Measurements from ENCODE around the gene C4BPA. TPM values are rescaled to one million over a fixed set of nuclear protein-coding genes. Genes with fewer than 3 reads are reported as not detected.

C4BPA gene
- total RNA-seq, 4 donors from 2014 or later, result not detected

DNA sequence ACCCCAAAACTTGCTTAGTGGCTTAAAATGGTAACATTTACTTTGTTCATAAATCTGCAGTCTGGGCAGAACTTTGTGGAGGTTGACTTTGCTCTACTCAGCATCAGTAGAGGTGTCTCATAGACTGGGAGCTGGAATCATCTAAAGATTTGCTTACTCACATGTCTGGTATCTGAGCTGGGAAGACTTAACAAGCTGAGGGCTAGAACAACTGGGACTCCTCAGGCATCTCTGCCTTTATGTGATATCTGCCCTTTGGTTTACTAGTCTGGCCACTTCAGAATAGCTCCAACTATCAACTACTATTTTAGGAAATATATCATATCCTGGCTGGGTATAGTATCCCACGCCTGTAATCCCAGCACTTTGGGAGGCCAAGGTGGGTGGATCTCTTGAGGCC is 82.5 kb downstream of the C4BPA start:
- TF ChIP-seq, protein P1, sequence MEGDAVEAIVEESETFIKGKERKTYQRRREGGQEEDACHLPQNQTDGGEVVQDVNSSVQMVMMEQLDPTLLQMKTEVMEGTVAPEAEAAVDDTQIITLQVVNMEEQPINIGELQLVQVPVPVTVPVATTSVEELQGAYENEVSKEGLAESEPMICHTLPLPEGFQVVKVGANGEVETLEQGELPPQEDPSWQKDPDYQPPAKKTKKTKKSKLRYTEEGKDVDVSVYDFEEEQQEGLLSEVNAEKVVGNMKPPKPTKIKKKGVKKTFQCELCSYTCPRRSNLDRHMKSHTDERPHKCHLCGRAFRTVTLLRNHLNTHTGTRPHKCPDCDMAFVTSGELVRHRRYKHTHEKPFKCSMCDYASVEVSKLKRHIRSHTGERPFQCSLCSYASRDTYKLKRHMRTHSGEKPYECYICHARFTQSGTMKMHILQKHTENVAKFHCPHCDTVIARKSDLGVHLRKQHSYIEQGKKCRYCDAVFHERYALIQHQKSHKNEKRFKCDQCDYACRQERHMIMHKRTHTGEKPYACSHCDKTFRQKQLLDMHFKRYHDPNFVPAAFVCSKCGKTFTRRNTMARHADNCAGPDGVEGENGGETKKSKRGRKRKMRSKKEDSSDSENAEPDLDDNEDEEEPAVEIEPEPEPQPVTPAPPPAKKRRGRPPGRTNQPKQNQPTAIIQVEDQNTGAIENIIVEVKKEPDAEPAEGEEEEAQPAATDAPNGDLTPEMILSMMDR (IDR thresholded peaks at IDR 0.05; ENCODE audit: low read depth), result no peak

DNA sequence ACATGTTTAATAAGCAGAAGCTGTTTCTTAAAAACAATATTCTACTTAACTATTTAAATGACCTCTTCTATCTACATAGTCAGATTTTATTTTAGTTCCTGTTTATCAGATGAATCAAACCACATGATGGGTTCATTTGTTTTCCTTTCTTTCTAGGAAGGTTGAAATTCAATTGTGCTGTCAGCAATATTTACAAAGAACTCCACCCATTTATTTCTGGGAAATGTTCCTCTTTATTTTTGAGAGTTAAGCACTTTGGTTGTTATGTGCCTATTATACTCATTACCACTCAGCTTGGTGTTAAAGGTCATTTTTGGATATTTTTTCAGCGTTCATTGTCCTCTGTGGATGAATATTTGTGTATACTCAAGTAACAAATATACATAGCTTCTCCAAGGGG is 84.9 kb downstream of the C4BPA start:
- TF ChIP-seq, protein P1 (IDR thresholded peaks at IDR 0.05; ENCODE audit: low read depth), result no peak

DNA sequence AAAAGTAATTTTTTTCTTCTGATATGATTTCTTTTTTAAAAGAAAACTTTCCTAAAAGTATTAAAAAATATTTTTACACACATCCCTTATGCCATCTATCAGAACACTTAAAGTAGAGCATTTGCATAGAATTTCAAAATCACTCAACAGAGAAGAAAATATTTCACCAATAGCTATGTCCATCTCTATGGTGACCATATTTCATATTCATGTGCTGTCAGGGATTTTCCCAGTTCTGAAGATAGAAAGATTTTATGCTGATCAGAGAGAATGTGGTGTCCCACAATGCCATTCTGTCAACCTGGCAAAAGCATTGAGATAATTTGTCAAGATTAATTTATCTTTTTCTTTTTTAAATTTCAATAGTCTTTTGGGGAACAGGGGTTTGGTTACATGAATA is 87.0 kb downstream of the C4BPA start:
- TF ChIP-seq, protein P1 (IDR thresholded peaks at IDR 0.05; ENCODE audit: low read depth), result no peak

DNA sequence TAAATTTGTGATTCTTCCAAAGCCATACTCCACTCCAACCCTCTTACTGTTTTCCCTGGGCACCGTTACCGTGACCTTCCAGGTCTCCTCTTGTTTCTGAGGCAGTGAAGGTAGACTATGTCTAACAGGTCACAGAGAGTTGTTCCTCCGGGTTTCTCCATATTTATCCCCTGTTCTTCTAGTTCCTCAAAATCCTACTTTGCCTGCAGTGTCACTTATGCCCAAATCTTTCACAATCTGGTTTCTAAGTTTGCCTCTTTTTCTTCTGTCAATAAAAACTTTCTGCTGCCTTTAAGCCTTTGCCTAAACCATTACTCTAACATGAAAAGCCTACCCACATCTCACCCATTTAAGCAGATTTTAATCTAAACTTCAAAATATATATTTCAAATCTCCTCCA is 87.7 kb downstream of the C4BPA start:
- TF ChIP-seq, protein P1 (IDR thresholded peaks at IDR 0.05; ENCODE audit: low read depth), result no peak

DNA sequence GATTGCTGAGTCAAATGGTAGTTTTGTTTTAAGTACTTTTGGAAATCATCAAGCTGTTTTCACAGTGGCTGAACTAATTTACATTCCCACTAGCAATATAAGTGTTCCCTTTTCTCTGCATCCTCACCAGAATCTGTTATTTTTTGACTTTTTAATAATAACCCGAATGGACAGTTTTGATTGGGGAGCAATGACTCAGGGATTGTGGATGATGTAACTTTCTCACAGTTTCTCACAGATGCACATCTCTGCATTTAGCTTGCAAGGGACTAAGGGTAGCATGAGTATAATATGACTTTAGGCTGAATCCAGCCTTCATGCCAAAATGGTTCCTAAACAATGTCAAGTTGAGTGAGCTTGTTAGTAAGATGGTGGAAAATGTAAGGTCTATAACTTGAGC is 90.2 kb downstream of the C4BPA start:
- TF ChIP-seq, protein P1 (IDR thresholded peaks at IDR 0.05; ENCODE audit: low read depth), result no peak

Small RNA genes lying within 50 kb of the gene (small RNA-seq; reads per million reads assigned to genes)
- gene AL445493.1, result not detected

Other genes with a start within 250 kb of the C4BPA start
- gene IL20, start 238.6 kb upstream of the C4BPA start, total RNA-seq, result not detected
- gene IL24, start 206.8 kb upstream of the C4BPA start, total RNA-seq, result not detected
- gene FCMR, start 182.3 kb upstream of the C4BPA start, total RNA-seq, result 10 to 100 TPM in 1 of 4 donors, 1 to 10 TPM in 3; 1.1 to 54.1 (median 4.3) TPM
- gene PIGR, start 157.8 kb upstream of the C4BPA start, total RNA-seq, result 1 to 10 TPM in 1 of 4 donors, under 1 TPM in 3; 0.22 to 2.4 (median 0.61) TPM
- gene FCAMR, start 133.8 kb upstream of the C4BPA start, total RNA-seq, result not detected
- under 1 TPM in 2 of 4 donors, not detected in 2; under 0.01 to 0.17 TPM for gene C1orf116, start 71.5 kb upstream of the C4BPA start, total RNA-seq
- 10 to 100 TPM in 1 of 4 donors, 1 to 10 TPM in 3; 6.0 to 11.9 (median 6.9) TPM for gene YOD1, start 53.0 kb upstream of the C4BPA start, total RNA-seq
- 1 to 10 TPM; 5.1 to 7.5 (median 5.8) TPM for gene PFKFB2, start 51.0 kb upstream of the C4BPA start, total RNA-seq
- gene C4BPB, start 15.4 kb upstream of the C4BPA start, total RNA-seq, result 1 to 10 TPM in 2 of 4 donors, under 1 TPM in 1, not detected in 1; 0.49 to 6.3 (median 2.2) TPM
- 100 to 1,000 TPM in 1 of 4 donors, 10 to 100 TPM in 3; 29.6 to 105 (median 74.4) TPM for gene CD55, start 217.4 kb downstream of the C4BPA start, total RNA-seq